Activated T-helper 1 cell treated with anti-CD3 and anti-CD28 coated beads, Interleukin-2, amount 50 U/mL, for 16 hours (primary cell): ENCODE data around the gene ADGRA1.
"Not testable (repeated sequence)": the region's sequence is repeated elsewhere in the genome, so short reads cannot be mapped to it uniquely, and the experiment has no call there.

ENCODE experiments used
- DNase-seq, 2 donors: peaks; one replicate each; pipeline ENCODE4 v3.0.0-alpha.2; 2020; ENCODE audit warnings: low read depth in 1 of 2, low spot score in 1 of 2

The ADGRA1 gene

GRCh38 chr10:133126431-133127290, 38.9 kb downstream of the ADGRA1 start:
- DNase-seq, result no peak

- no peak for DNase-seq
These were observed 39.8 kb downstream of the ADGRA1 start for GRCh38 chr10:133127291-133128125.

GRCh38 chr10:133128126-133129070, 40.7 kb downstream of the ADGRA1 start:
- DNase-seq, result no peak

GRCh38 chr10:133129071-133129858, 41.5 kb downstream of the ADGRA1 start:
- no peak for DNase-seq

- DNase-seq, result no peak
These were observed 42.3 kb downstream of the ADGRA1 start for GRCh38 chr10:133129859-133130495.

- DNase-seq, result no peak
These were observed 42.9 kb downstream of the ADGRA1 start for GRCh38 chr10:133130602-133131001.

- no peak for DNase-seq
These were observed 43.3 kb downstream of the ADGRA1 start for GRCh38 chr10:133131053-133131452.

GRCh38 chr10:133131734-133132472, 44.2 kb downstream of the ADGRA1 start:
- DNase-seq, result no peak

GRCh38 chr10:133132473-133133291, 45.0 kb downstream of the ADGRA1 start:
- DNase-seq, result no peak

GRCh38 chr10:133133471-133134231, 45.9 kb downstream of the ADGRA1 start:
- no peak for DNase-seq

- DNase-seq, result no peak
These were observed 46.8 kb downstream of the ADGRA1 start for GRCh38 chr10:133134411-133135115.

- DNase-seq, result no peak
These were observed 47.4 kb downstream of the ADGRA1 start for GRCh38 chr10:133135116-133135465.

GRCh38 chr10:133137486-133138145, 49.9 kb downstream of the ADGRA1 start:
- not testable (repeated sequence) for DNase-seq

GRCh38 chr10:133139551-133140065, 51.9 kb downstream of the ADGRA1 start:
- no peak for DNase-seq

- DNase-seq, result no peak
These were observed 52.9 kb downstream of the ADGRA1 start for GRCh38 chr10:133140417-133141143.
